Activated CD4-positive, alpha-beta T cell treated with anti-CD3 and anti-CD28 coated beads for 1 hour (primary cell): Measurements from ENCODE around the gene MAST4.

ENCODE experiments used
- DNase-seq: peaks from one replicate; pipeline ENCODE4 v3.0.0-alpha.2; 2020

Gene MAST4

GRCh38 chr5:67058998-67059743, 463.0 kb downstream of the MAST4 start:
- no peak for DNase-seq

DNA sequence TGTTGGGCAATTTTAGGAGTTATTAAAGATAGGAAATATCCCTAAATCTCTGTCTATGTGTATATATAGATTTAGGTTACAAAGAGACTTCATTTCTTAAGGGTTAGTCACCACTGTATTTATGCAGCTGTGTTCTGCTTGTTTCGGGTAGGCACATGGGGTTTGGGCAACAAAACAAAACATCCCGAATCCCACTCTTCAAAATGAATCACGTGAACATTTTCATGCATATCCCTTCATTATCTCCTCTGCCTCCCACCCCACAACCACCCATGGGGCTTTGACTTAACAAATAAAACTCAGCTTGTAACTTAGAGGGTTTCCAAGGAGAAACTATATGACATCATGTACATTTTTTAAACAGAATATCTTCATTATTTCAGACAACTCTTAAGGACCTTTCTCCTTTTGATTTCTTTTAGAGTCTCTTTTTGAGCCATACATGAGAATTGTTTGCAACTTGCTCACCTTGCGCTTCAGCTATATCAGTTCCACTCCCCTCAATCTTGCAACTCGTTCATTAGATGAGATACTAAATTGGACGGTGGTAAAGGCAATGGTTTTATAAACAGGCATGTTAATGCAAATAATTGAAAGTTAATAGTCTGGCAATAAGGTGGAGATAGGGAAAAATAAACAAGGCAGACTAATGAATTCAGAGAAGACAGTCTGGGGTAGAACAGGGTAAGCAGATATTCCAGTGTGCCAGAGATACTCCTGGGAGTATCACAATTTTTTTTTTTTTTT, 463.7 kb downstream of the MAST4 start:
- no peak for DNase-seq

DNA sequence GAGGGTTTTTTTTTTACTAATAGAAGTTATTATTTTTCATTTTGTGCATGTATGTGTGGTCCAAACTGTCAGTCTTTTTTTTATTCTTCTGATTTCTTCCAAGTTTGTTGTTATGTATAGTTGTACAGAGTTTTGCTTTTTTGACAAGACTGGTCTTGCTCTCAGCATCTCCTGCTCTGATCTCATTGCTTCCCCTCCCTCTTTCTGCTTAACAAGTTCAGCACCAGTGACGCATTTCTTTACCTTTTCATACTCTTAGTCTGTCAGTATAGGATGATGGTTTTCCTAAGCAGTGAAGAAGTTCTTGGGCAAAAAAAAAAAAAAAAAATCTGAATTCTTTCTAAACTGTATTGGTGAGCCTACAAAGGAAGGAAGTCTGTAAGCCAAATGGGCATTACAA, 465.3 kb downstream of the MAST4 start:
- no peak for DNase-seq

GRCh38 chr5:67063055-67063454, 466.9 kb downstream of the MAST4 start:
- DNase-seq, result no peak

DNA sequence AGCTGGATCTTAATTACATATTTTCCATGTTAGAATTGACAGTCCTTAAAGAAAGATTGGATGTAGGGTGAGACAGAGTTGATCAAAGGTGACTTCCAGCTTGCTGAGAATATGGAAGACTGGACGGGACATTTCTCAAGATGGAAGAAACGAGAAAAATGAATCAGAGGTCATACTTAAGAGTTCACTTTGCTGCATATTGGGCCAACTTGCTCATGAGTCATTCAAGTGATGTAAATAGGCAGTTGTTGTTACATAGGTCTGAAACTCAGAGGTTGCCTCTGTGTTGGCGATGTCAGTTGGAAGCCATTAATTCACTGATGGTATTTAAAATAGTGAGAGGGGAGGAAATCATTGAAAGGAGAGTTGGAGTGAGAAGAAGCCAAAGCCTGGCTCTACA, 467.6 kb downstream of the MAST4 start:
- DNase-seq, result no peak

DNA sequence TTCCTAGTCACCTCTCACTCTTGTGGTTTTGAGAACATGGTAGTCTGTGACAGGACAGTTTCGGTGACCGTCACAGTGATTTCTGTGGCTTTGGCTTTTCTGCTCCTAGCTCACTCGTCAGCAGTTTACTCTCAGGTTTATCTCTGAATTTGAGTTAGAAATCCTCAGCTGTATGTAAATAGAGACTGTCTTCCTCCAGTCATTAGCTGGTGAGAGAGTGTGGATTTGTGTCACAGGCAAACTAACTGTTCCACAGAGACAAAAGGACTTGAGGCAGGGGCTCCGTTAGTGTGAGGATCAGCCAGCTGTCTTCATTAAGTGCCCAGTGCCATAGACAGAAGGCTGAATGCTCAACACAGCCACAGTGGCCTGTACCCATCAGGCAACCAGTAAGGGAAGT, 469.0 kb downstream of the MAST4 start:
- no peak for DNase-seq

GRCh38 chr5:67065696-67066095, 469.5 kb downstream of the MAST4 start:
- no peak for DNase-seq

- no peak for DNase-seq
These were observed 470.6 kb downstream of the MAST4 start for GRCh38 chr5:67066815-67067214.

DNA sequence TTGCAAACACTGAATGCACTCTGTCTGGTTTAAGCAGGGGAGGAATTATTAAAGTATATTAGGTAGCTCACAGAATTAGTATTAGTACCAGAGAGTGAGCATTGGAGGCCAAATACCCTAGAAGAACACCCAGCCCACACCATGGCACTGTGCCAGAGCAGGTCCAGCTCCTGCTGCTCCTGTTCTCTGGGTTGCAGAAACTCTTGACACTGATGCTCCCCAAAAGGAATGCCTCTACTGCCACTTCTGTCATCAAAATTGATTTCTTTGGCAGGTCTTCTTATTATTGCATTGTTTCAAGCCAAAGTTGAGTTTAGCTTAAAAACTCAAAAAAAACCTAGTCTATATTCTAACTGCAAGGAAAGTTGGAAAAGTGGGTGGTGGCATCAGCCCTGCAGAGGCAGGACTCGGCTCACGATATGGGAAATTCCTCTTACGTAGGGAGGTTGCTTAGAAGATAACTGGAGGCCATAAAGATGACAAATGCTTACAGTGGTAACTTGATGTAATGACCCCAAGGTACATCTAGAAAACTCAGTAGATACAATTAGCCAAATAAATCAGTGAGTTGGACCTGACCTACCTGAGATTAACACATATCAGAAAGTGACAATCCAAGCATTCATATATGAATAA, 477.0 kb downstream of the MAST4 start:
- no peak for DNase-seq

DNA sequence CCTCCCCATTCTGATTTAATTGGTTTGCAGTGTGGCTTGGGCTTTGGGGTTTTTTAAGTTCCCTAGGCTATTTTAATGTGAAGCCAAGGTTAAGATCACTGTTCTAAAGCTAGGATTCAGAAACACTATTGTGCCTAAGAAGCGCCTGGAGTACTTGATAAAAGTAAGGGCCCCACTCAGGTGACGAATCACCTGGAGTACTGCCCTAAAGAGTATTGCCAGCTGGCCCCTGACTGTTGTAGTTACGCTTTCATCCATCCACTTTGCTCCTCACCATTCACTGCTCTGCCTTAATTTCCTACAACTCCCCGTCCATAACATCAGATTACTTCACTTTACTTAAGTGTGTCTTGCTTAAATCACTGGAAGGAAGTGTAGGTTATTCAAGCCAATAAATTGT, 481.1 kb downstream of the MAST4 start:
- no peak for DNase-seq

GRCh38 chr5:67081261-67081660, 485.1 kb downstream of the MAST4 start:
- no peak for DNase-seq

DNA sequence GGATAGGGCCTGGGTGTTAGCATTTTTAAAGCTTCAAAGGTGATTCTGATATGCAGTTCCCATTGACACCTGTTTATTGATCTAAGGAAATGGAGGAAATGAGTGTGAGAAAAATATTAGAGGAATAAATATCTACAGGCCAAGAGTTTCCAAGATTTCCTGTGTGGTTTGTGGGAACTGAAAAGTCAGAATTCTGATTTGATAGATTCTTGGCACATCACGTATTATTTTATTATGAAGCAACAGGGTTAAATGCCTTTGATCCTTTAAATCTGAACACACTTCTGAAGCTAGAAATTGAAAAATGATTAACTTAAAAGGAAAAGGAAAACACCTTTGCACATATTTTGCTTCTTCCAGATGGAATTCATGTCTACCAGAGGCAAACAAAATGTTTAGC, 486.7 kb downstream of the MAST4 start:
- no peak for DNase-seq

DNA sequence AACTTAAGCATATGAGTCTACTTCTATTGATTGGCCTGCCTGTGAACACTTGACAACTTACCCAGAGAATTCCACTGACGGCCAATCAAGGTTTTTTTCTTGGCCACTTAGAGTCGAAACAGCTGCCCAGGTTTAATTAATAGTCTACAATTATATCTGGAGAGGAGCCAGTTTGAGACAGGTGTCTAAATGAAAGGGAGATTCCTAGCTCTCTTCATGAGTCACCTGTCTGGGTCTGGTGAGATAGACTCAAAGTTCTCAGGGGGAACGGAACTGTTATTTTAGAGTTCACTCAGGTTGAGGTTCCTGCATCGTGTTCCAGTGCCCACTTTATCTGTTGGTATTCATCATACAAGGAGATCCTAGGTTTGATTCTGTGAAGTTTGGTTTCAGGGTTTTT, 489.4 kb downstream of the MAST4 start:
- no peak for DNase-seq

- no peak for DNase-seq
These were observed 493.1 kb downstream of the MAST4 start for GRCh38 chr5:67089200-67089725.

GRCh38 chr5:67090040-67090439, 493.8 kb downstream of the MAST4 start:
- no peak for DNase-seq

- DNase-seq, result no peak
These were observed 494.4 kb downstream of the MAST4 start for GRCh38 chr5:67090593-67090992.

- DNase-seq, result no peak
These were observed 496.3 kb downstream of the MAST4 start for GRCh38 chr5:67092535-67092934.

DNA sequence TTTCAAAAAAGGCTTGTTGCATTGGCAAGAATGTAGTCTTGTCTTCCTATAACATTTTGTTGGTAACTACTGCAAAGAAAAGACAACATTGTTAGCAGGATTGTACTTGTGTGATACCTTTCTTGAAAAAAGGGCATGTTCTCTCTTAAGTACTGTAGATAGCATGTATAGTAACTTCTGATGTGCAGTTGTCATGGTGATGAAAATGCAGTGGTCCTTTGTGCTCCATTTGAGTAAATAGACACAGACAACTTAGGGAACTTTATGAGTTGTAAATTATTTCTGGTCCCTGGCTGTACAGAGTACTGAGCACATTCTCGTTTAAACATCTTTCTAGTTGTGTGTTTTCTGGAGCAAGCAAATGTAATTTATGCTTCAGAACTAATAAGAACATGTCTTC, 497.1 kb downstream of the MAST4 start:
- no peak for DNase-seq

GRCh38 chr5:67094476-67095300, 498.5 kb downstream of the MAST4 start:
- DNase-seq, result no peak

DNA sequence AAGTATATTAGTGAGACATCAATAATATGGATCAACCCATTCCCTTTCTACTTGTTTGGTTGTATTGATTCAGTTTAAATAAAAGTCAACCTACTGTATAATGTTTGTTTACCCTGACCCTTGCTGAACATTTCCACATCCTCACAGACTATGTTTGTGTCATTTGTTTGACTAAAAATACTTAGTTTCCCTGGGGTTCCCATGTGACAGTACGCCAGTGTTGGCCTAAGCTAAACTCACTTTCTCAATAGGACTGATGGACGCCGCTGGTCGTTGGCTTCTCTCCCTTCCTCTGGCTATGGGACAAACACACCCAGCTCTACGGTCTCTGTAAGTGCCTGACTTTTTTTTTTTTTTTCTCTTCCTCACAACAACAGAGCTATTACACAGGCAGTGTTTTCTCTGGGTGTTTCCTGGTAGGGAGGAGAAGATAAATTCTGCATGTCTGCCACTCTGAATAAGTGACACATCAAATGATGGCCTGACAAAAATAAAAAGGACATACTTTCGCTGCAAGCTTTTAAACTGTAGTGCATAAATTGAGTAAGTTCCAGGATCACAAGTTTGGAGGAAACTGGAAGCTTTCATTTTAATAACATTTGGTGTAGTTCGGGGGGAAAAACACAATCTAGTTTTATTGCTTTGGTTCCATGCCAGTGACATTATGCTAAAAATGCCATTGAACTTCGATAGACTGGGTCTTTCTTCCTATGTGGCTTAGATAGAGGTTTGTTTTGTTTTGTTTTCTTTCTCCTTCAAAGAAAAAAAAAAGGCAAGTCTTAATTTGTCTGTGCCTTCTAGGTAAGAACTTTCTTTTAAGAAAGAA, 499.4 kb downstream of the MAST4 start:
- no peak for DNase-seq

GRCh38 chr5:67098656-67099055, 502.5 kb downstream of the MAST4 start:
- DNase-seq, result no peak

GRCh38 chr5:67100301-67100700, 504.1 kb downstream of the MAST4 start:
- DNase-seq, result no peak
